Glutamatergic neuron (in vitro differentiated cells): ENCODE data around the gene LRRFIP1. TPM values are rescaled to one million over a fixed set of nuclear protein-coding genes. Genes with fewer than 3 reads are reported as not detected.

ENCODE experiments used
- DNase-seq: peaks from one replicate; pipeline ENCODE4 v3.0.0; 2022
- H3K27ac Mint-ChIP-seq: one replicate; pipeline ENCODE4 v1.8.0; 2020; ENCODE audit warnings: mild to moderate bottlenecking, mixed read lengths, inconsistent platforms; ENCODE audit not compliant: unreplicated experiment
- H3K27me3 Mint-ChIP-seq: one replicate; pipeline ENCODE4 v1.8.0; 2020; ENCODE audit warnings: mild to moderate bottlenecking, moderate library complexity, mixed read lengths, inconsistent platforms; ENCODE audit not compliant: unreplicated experiment
- H3K36me3 Mint-ChIP-seq: one replicate; pipeline ENCODE4 v1.8.0; 2020; ENCODE audit warnings: mild to moderate bottlenecking, mixed read lengths, inconsistent platforms; ENCODE audit not compliant: unreplicated experiment
- H3K4me1 Mint-ChIP-seq: one replicate; pipeline ENCODE4 v1.8.0; 2020; ENCODE audit warnings: mild to moderate bottlenecking, low read depth, mixed read lengths, inconsistent platforms; ENCODE audit not compliant: unreplicated experiment
- H3K4me3 Mint-ChIP-seq: one replicate; pipeline ENCODE4 v1.8.0; 2020; ENCODE audit warnings: mild to moderate bottlenecking, mixed read lengths, inconsistent platforms; ENCODE audit not compliant: unreplicated experiment
- H3K9me3 Mint-ChIP-seq: one replicate; pipeline ENCODE4 v1.8.0; 2020; ENCODE audit warnings: mild to moderate bottlenecking, moderate library complexity, mixed read lengths, inconsistent platforms; ENCODE audit not compliant: unreplicated experiment
- CTCF ChIP-seq: fragments of 200-600 bp; sonication (generic); IDR thresholded peaks from one replicate; pipeline ENCODE4 v1.5.0; 2021; ENCODE audit not compliant: partially characterized antibody, unreplicated experiment
- total RNA-seq: library from RNA; stranded (reverse); fragmentation: NEBNext Ultra II Directional; extraction: Animal tissue kit (Norgen Biotek cat#: 25700); gene quantifications from one replicate; pipeline ENCODE4 v1.2.1, GENCODE V29; 2021; ENCODE audit not compliant: unreplicated experiment

LRRFIP1 gene
- total RNA-seq, 1 donor from 2014 or later = 112 TPM

GRCh38 chr2:237637429-237638135 is 10.2 kb downstream of the LRRFIP1 start:
- peaks cover 5% of the 10 kb centered on the region for H3K4me1 Mint-ChIP-seq
- H3K9me3 Mint-ChIP-seq = peaks cover 10% of the 10 kb centered on the region
- no peak for DNase-seq
- H3K27me3 Mint-ChIP-seq = peaks cover 3% of the 10 kb centered on the region
- H3K36me3 Mint-ChIP-seq = peaks cover 28% of the 10 kb centered on the region
- H3K27ac Mint-ChIP-seq = no peak overlapping the region
- H3K4me3 Mint-ChIP-seq = no peak overlapping the region
- no peak for TF ChIP-seq CTCF

GRCh38 chr2:237638176-237638575 is 10.8 kb downstream of the LRRFIP1 start:
- Mint-ChIP-seq H3K27me3 (peaks cover 2% of the 10 kb centered on the region), H3K4me3 (no peak overlapping the region), H3K4me1 (peaks cover 5% of the 10 kb centered on the region), H3K9me3 (peaks cover 8% of the 10 kb centered on the region), H3K27ac (no peak overlapping the region), H3K36me3 (peaks cover 28% of the 10 kb centered on the region)
- DNase-seq = no peak
- no peak for TF ChIP-seq CTCF

DNA sequence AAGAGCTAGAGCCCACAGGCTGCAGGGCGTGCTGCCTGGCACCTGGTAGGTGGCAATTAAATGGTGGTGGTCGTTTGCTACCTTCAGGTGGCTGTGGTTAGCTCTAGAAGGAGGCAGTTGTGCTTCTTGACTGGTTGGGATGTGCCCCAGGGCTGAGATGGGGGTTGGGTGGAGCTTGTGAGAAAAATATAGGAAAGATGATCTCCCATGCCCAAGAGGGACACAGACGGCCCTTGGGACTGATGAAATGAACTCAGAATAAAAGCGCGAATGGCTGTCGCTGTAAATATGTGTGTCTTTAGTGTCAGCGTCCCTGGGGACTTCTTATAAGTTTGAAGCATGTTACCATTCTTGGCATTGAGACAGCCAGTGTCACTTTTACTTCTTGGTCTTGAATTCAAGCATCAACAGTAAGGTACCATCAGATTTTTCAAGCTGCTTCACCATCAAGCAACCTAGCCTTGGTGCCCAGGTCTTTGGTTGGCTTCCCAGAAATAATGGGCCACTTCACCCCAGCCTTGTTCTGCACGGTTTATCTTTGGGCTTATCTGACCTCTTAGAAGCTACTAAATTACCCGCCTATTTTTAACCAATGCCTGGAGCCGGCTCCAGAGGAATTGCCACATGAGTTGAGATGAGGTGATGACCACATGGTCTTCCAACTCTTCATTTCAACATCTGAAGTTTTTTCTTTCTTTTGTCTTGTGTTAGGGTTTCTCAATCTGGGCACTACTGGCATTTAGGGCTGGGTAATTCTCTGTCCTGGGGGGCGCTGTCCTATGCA is 11.9 kb downstream of the LRRFIP1 start:
- Mint-ChIP-seq H3K9me3 (peaks cover 8% of the 10 kb centered on the region), H3K27me3 (peaks cover 4% of the 10 kb centered on the region)

DNA sequence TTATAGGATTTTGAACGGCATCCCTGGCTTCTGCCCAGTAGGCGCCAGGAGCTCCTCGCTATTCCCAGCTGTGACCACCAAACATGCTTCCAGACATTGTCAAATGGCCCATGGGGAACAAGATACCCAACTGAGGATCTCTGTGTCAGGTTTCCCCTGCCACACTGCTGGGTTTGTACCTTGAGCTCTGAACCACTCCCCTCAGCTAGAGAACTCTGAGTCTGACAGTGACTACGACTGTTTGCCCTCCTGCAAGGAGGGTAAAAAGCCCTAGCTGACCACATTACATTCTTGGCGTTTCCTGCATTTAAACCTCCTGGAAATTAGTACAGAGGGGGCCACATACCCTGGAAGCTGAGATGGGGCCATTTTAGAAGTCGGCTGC is 12.4 kb downstream of the LRRFIP1 start:
- H3K9me3 Mint-ChIP-seq = peaks cover 8% of the 10 kb centered on the region
- H3K36me3 Mint-ChIP-seq = peaks cover 23% of the 10 kb centered on the region
- H3K27me3 Mint-ChIP-seq = peaks cover 4% of the 10 kb centered on the region
- DNase-seq = no peak
- no peak overlapping the region for H3K4me3 Mint-ChIP-seq
- H3K27ac Mint-ChIP-seq = no peak overlapping the region
- no peak for TF ChIP-seq CTCF
- peaks cover 5% of the 10 kb centered on the region for H3K4me1 Mint-ChIP-seq

More for the DNA sequence above, 11.9 kb downstream of the LRRFIP1 start:
- H3K4me3 Mint-ChIP-seq = no peak overlapping the region
- no peak overlapping the region for H3K27ac Mint-ChIP-seq
- H3K4me1 Mint-ChIP-seq = peaks cover 5% of the 10 kb centered on the region
- H3K36me3 Mint-ChIP-seq = peaks cover 28% of the 10 kb centered on the region
- TF ChIP-seq CTCF = no peak
- DNase-seq = no peak

GRCh38 chr2:237640493-237640998 is 13.2 kb downstream of the LRRFIP1 start:
- no peak for TF ChIP-seq CTCF
- H3K27ac Mint-ChIP-seq = no peak overlapping the region
- peaks cover 5% of the 10 kb centered on the region for H3K4me1 Mint-ChIP-seq
- no peak for DNase-seq
- peaks cover 18% of the 10 kb centered on the region for H3K36me3 Mint-ChIP-seq
- peaks cover 4% of the 10 kb centered on the region for H3K27me3 Mint-ChIP-seq
- peaks cover 8% of the 10 kb centered on the region for H3K9me3 Mint-ChIP-seq
- H3K4me3 Mint-ChIP-seq = no peak overlapping the region
